GM19240 (cell line): ENCODE results near the gene GNG8.

Source experiments
- DNase-seq: peaks from one replicate; pipeline ENCODE4 v3.0.0; 2011; ENCODE audit warnings: low spot score; ENCODE audit not compliant: insufficient read length

GNG8 gene

GRCh38 chr19:46603752-46604231, 32.2 kb downstream of the GNG8 start:
- DNase-seq = no peak

- DNase-seq = peak; percentile 60
These were observed 32.8 kb downstream of the GNG8 start for GRCh38 chr19:46603195-46603637.

DNA sequence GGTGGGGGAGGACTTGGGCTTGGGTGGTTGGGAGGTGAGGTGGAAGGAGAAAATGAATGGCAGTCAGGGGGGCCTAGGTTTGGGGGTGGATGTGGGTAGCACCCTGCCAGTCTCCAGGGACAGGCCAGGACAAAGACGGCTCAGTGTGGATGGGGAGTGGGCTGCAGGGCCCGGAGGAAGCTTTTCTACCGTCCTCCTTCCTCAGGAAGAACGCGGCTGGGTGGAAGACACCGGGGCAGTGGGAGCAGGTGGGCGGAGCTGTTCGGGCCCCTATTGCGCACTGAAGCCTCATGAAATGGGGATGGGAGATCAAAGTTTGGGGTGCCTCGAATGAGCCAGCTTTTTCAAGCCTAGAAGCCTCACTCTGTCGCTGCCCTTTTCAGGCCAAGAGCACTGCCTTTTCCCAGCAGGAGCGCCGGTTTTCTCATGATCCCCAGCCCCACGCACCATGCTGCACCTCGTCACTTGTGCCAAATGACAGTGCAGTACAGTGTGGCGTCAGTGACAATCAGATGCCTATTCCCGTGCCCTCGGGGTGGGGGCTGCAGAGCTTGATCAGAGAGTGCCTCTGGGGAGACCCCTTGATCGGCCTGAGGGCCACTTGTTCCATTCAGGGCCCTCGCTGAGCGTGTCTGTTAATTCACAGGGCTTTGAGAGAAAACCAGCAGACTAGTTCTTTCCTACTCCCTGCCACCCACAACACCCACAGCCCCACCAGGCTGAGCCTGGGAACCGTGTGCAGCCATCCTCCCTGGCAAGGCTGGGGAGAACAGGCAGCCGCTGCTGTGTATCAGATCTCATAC, 33.4 kb downstream of the GNG8 start:
- no peak for DNase-seq

DNA sequence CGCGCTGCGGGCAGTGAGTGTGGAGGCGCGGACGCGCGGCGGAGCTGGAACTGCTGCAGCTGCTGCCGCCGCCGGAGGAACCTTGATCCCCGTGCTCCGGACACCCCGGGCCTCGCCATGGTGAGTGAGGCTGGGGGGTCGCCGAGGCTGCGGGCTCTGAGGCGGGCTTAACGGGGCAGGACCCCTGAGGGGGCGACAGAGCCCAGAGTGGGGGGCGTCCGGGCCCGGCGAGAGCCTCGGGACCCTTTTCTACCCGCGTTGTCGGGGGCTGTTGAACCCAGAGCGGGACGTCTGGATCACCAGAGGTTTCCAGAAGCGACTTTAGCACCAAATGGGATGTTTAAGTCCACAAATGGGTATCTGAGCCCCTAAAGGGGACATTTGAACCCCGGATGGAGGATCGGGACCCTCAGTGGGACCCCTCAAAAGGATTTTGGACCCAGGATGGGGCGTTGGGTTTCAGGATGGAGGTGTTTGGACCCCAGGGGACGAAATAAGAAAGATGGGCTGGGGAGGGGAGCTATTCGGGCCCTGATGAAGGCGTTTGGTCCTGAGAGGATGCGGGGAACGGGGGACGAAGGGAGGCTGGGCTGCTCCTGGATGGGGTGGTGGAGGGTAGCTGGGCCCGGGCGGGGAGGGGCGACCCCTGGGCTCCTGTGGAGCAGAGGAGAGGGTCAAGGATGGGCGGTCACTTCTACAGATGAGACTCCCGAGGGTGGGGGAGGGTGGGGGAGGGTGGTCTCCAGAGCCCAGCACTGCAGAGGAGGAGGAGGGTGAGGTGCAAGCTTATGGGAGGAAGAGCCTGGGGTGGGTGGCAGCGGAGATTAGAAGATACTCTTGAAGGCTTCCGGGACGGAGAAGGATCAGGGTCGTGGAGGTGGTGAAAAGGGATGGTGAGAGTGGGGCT, 34.4 kb downstream of the GNG8 start, which contains the start of gene CALM3:
Gene CALM3 (plus strand): TSS at position 13 of the 907 bp plus-strand sequence. CDS start 105 bp downstream, at position 118.
- no peak for DNase-seq

DNA sequence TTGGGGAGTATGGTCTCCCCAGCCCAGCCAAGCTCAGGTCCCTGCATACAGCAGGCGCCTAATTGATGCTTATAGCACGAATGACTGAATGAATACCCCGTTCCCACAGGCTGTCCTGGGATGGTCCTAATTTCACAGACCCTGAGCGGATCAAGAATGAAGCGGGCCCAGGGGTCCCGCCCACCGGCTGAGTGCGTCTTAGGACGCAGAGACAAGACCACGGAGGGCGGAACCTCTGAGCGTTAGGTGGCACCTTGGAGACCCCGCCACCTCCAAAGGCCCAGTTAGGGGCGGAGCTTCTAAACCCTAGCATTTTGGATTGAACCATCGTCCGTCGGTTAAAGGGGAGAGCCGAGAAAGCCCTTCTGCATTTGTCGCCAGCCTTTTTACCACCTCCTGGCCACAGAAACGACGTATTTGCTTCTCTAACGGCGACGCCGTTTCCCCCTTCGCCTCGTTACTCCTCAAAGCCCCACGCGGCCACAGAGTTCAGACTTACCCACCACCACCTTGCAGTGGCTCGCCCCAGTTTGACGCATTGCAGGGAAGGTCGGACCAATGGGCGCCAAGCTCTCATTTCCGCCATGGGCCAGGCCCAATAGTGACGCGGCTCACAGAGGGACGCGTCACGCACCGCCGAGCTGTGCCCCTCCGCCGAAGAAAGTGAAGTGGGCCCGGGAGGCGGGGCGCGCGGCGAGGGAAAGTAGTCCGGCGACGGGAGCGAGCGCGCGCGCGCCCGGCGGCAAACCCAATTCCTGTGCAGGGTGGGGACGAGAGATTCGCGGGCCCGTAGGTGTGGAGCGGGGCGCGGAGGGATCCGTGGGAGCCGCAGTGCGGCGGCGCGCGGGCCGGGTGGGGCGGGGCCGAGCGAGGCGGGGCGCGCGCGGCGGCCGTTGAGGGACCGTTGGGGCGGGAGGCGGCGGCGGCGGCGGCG, 35.4 kb downstream of the GNG8 start:
- DNase-seq = peak; percentile 88

DNA sequence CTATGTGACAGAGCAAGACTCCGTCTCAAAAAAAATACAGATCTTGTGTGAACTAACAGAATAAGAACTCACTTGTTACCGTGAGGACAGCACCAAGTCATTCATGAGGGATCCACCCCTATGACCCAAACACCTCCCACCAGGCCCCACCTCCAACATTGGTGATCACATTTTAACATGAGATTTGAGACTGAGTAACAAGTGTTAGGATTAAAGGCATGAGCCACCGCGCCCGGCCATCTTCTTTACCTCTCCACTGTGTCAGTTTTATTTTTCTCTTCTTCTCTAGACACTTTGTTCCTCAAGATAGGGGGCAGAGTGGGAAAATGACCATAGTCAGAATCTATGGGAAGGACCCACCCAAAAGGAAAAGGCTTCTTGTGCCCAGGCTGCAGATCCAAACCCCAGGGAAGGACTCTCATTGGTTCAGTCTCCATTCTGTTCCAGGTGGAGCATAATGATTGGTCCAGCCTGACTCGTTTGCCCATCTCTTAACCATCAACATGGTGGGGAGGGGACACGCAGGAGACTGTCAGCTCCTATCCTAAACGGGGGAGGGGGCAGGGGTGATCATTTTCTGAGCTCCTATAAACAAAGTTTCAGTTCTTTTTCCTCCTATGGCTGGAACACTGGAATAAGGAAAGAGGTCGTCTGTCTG, 36.2 kb downstream of the GNG8 start:
- DNase-seq = no peak

DNA sequence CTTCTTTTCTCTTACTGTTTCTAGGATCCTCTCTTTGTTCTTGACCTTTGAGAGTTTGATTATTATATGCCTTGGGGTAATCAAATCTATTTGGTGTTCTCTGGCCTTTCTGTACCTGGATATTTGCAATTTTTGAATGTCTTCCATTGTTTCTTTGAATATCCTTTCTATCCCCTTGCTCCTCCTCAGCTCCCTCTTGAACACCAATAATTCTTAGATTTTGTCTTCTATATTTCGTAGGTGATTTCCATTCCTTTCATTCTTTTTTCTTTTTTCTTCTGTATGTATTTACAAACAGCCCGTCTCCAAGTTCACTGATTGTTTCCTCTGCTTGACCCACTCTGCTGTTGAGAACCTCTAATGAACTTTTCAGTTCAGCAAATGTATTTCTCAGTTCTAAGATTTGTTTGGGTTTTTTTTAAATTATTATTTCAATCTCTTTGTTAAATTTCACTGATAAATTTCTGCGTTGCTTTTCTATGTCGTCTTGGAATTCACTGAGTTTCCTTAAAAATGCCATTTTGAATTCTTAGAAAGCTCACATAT, 37.6 kb downstream of the GNG8 start:
- DNase-seq = no peak

GRCh38 chr19:46596008-46596407, 40.0 kb downstream of the GNG8 start:
- no peak for DNase-seq

GRCh38 chr19:46591870-46592269, 44.1 kb downstream of the GNG8 start:
- no peak for DNase-seq

DNA sequence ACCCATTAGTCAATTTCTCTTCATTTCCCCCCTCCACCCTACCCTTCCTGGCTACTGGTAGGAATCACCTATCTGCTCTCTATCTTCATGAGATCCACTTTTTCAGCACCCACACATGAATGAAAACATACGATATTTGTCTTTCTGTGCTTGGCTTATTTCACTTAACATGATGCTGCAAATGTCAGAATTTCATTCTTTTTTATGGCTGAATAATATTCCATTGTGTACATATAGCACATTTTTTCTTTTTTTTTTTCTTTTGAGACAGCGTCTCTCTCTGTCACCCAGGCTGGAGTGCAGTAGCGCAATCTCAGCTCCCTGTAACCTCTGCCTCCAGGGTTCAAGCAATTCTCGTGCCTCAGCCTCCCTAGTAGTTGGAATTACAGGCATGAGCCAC, 44.7 kb downstream of the GNG8 start:
- DNase-seq = no peak

GRCh38 chr19:46587861-46588260, 48.1 kb downstream of the GNG8 start:
- no peak for DNase-seq

DNA sequence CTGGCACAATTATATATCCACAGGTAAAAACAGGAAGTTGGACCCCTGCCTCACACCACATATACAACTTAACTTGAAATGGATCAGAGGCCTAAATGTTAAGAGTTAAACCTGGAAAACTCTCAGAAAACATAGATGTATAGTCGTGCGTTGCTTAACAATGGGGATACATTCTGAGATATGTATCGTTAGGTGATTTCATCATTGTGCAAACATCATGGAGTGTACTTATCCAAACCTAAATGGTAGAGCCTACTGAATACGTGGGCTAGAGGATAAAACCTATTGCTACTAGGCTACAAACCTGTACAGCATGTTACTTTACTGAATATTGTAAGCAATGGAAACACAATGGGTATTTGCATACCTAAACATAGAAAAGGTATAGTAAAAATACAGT, 49.7 kb downstream of the GNG8 start:
- DNase-seq = no peak

DNA sequence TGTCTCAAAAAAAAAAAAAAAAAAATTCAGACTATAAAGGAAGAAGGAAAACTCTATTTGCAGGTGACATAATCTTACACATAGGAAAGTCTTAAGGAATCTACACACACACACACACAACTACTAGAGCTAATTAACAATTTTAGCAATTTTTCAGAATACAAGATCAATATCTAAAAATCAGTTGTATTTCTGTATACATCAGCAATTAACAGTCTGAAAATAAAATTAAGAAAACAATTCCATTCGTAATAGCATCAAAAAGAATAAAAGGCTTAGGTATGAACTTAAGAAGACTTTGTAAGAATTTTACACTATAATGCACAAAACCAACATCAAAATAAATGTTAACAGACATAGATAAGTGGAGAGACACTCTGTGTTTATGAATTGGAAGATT, 50.5 kb downstream of the GNG8 start:
- no peak for DNase-seq
